GM18526 (cell line): Measurements from ENCODE around the gene ARHGAP22.

Experiments
- POLR2A ChIP-seq: IDR thresholded peaks from 3 replicates; pipeline ENCODE4 v1.6.1; 2011; ENCODE audit not compliant: insufficient read length; ENCODE audit errors: extremely low read depth

The ARHGAP22 gene

GRCh38 chr10:48475943-48476278 lies 129.0 kb downstream of the ARHGAP22 start:
- TF ChIP-seq POLR2A = no peak

DNA sequence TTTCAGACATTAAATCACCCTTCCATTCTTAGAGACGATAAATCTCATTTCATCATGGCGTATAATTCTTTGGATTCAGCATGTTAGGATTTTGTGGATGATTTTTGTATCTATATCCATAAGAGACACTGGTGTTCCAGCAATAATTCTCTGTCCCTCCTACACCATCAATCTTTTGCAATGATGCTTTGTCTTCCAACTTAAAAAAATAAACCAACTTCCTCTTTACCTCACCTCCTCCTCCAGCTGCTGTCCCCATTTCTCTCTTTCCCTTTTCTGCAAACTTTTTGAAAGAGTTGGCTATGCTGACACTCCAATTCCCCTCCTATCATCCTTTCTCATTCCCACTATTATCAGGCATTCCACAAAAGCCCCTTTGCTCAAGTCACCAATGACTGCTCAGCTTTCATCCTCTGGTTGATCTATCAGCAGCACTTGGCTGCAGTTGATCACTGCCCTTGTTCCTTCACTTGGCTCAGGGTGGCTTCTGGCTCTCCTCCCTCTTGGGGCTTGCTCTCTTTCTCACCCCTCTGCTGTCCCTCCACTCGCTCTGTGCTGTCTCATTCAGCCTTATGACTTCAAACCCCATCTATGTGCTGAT lies 130.0 kb downstream of the ARHGAP22 start:
- no peak for TF ChIP-seq POLR2A

GRCh38 chr10:48473704-48474103 lies 131.2 kb downstream of the ARHGAP22 start:
- no peak for TF ChIP-seq POLR2A

DNA sequence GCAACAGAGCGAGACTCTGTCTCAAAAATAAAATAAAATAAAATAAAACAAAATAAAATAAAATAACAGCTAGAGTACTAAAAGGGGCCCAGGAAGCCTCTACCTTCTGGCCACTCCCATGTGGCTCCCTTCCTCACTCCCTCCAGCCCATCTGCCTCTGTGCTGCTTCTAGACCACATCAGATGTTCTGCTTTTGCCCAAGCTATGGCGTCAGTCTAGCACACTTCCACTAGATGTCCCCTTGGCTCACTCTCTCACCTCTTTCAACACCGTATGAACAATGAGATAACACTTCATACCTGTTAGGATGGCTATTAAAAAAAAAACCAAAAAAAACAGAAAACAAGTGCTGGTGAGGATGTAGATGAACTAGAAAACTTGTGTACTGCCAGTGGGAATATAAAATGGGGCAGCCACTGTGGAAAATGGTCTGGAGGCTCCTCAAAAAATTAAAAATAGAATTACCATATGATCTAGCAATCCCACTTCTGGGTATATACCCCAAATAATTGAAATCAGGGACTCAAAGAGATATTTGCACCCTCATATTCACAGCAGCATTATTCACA lies 132.3 kb downstream of the ARHGAP22 start:
- no peak for TF ChIP-seq POLR2A

DNA sequence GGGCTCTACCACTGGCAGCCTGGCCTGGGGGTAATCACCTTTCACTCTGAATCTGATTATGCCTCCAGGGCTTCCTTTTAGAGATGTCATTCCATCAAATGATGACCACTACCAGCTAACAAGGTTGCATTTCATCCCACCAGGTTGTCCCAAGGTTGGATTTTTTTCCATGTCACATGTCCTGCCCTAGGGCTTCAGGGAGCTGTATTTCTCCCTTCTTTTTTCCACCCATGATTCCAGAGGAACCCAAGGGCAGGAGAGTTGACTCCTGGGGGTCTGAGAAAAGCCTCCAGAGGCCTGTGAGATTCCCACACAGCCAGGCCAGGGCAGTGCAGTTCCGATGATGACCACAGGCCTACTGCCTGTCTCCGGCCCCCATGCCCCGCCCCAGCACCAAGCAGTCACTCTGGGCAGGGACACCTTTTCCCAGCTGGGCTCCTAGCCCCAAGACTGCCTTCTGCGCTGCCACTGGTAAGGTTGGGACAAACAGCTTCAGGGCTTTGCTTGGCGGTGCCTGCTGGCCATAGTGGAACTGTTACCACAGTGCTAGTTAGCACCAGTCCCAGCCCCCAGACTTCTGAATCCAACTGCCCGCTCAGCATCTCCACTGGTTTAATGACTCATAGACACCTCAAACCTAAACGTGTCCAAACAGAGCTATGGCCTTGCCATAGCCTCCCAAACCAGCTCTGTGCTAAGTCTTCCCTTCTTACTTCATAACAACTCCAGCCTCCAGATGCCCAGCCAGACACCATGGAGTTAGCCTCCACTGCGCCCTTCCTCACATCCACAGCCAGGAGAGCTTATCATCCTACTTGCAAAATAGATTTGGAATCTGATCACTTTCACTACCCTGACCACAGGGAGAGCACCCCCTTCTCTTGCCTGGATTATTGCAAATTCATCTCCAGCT lies 133.7 kb downstream of the ARHGAP22 start:
- TF ChIP-seq POLR2A = no peak

DNA sequence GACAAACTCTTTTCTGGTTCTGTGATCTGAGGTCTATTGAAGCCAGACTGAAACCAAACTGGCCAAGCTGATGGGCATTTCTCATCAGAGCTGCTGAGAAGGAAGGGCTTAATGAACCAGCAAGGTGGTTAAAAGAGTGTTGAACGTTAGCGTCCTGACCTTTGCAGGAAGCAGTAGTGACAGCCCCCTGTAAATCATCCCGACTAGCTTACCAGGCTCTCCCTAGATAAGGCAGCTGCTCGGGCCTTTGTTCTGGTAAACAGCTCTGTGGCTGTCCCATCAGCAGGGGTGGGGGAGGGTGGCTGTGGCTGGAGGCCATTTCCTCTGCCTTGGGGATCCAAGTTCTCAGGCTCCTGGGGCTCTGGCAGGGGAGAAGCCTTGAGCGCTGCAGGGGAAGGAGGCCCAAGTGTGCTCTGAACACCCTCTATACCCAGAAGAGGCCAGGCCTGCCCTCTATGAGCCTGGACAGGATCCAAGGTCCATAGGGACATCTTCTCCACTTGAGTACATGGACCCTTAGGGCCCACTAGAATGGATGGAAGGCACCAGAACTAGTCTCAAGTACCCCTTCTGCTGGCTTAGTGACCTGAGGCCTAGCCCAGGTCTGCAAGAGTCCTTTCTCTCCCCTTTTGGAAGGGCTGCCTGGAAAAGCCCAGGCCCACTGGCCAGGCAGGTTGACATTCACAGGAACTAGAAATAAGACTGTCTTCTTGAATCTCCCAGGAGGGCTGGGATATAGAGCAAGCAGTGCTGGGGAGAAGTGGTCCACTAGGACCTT lies 134.6 kb downstream of the ARHGAP22 start:
- TF ChIP-seq POLR2A = no peak

GRCh38 chr10:48469516-48470020 lies 135.3 kb downstream of the ARHGAP22 start:
- no peak for TF ChIP-seq POLR2A

DNA sequence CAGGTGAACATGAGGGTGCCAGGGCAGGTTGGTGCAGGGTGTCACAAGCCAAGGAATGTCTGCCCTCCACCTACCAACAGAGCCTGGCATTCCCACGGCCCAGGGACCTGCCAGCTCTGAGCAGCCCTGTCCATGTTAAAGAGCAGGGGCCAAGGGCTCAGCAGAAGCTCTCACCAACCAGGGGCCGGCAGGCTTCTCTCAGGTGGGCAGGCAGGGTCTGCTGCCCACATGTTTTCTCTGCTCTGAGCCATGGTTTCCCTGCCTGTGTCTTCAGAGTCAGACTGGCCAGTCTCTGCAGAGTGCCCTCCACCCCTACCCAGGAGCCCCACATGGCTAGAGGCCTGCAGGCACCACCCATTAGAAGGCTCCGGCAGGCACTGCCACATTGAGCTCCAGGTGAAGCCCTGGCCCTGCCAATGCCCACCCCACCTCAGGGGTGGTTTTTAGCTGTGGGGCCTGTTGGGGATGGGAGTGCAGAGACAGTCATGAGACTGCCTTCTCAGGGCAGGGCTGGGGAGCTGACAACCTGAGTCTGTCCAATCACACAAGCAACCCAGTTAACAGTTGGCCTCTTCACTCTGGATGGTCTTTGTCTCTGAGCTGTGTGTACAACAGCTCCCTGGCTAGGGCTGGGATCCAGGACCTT lies 135.9 kb downstream of the ARHGAP22 start:
- TF ChIP-seq POLR2A = no peak

DNA sequence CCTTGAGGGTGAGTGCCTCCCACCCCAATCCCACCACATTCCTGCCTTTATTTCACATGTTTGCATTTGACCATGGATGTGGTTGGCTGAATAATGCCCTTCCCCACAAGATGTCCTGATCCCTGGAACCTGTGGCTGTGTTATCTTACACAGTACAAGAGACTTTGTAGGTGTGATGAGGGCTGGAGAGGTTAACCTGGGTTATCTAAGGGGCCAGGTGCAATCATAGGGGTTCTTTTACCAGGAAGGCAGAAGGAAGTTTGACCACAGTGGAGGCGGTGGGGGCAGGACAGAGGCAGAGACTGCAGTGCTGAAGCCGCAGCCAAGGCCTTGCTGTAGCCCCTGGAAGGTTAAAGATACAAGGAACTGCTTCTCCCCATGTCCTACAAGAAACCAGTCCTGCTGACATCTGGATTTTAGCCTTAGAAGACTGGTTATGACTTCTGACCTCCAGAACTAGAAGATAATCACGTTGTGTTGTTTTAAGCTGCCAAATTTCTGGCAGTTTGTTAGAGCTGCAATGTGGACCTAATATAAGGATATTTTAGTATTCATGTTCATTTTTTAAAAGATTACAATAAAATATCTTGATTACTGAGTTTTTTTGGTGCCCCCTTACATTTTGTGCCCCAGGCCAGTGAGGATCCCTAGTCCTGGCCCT lies 136.6 kb downstream of the ARHGAP22 start:
- TF ChIP-seq POLR2A = no peak

GRCh38 chr10:48467669-48468068 lies 137.2 kb downstream of the ARHGAP22 start:
- no peak for TF ChIP-seq POLR2A

- no peak for TF ChIP-seq POLR2A
These were observed 138.1 kb downstream of the ARHGAP22 start for GRCh38 chr10:48466611-48467240.

GRCh38 chr10:48465860-48466521 lies 138.9 kb downstream of the ARHGAP22 start:
- no peak for TF ChIP-seq POLR2A
